HepG2 (cell line): Measurements from ENCODE around the gene SLC25A43. TPM values are rescaled to one million over a fixed set of nuclear protein-coding genes. Genes with fewer than 3 reads are reported as not detected.
"Not testable (repeated sequence)": the region's sequence is repeated elsewhere in the genome, so short reads cannot be mapped to it uniquely, and the experiment has no call there.

ENCODE experiments used
- ATAC-seq: fragments of 200-7000 bp; cut with Tn5 transposase; 3 replicates; pipeline ENCODE4 v1.9.1; 2020; ENCODE audit warnings: mild to moderate bottlenecking, moderate library complexity
- BruUV-seq: library from RNA; stranded (reverse); fragments of 400-500 nt; replicated peaks from 2 replicates; lab custom pipeline; 2021; lab: Mats Ljungman, UMichigan
- CTCF ChIA-PET: fragments of 300-600 bp; formaldehyde crosslinking; extraction: SDS; loops from one replicate; lab custom pipeline; 2021; ENCODE audit warnings: low total read pairs, inconsistent platforms, low intra/inter-chr PET ratio; lab: Yijun Ruan, JAX
- POLR2A ChIA-PET: fragments of 350-600 bp; sonication (Branson Sonifier 250); formaldehyde crosslinking; loops from one replicate; lab custom pipeline; 2020; ENCODE audit warnings: antibody characterized with exemption, inconsistent platforms; lab: Yijun Ruan, JAX
- DNase-seq: peaks from one replicate; pipeline ENCODE4 v3.0.0-alpha.2; 2015; ENCODE audit warnings: low spot score
- FAIRE-seq: peaks from 3 replicates; lab custom pipeline; 2011; peaks lifted over from hg19 to GRCh38; lab: Jason Lieb, UNC
- H2AFZ ChIP-seq: one replicate; pipeline ENCODE4 v1.6.1; 2011; ENCODE audit warnings: low read length, inconsistent platforms
- H3K27ac ChIP-seq: fragments of 300-600 bp; 3 replicates; pipeline ENCODE4 v1.8.0; 2011; ENCODE audit warnings: mixed run types, mild to moderate bottlenecking, mixed read lengths, low read length, inconsistent platforms; ENCODE audit not compliant: insufficient read depth; ENCODE audit errors: extremely low read length
- H3K27me3 ChIP-seq, 2 experiments: fragments of 200-600 bp in 1 of 2; 2 replicates in 1 of 2; 3 replicates in 1 of 2; pipeline versions ENCODE4 v1.6.0 to v1.8.0; 2011; ENCODE audit warnings: low read length in 2 of 2, mild to moderate bottlenecking in 2 of 2, moderate library complexity in 2 of 2, inconsistent platforms in 1 of 2; ENCODE audit not compliant: insufficient read depth in 2 of 2, control insufficient read depth in 1 of 2
- H3K36me3 ChIP-seq, 2 experiments: fragments of 200-600 bp in 1 of 2; replicated peaks in 1 of 2; 2 replicates in 1 of 2; 3 replicates in 1 of 2; pipeline versions ENCODE4 v1.5.1 to v1.8.0; 2011; ENCODE audit warnings: low read length in 2 of 2, inconsistent platforms in 1 of 2; ENCODE audit not compliant: insufficient read depth in 2 of 2, control insufficient read depth in 1 of 2
- H3K4me1 ChIP-seq: 2 replicates; pipeline ENCODE4 v1.5.1; 2012; ENCODE audit warnings: low read length, inconsistent platforms; ENCODE audit not compliant: insufficient read depth
- H3K4me2 ChIP-seq: 2 replicates; pipeline ENCODE4 v1.6.0; 2011; ENCODE audit warnings: low read depth, low read length, inconsistent platforms
- H3K4me3 ChIP-seq, 3 experiments: fragments of 200-600 bp in 1 of 3; sonication (generic), shearing (Covaris generic) in 1 of 3; replicated peaks in 1 of 3; 2 replicates each; pipeline ENCODE4 v1.5.1; 2011 to 2016; ENCODE audit warnings: low read length in 3 of 3, inconsistent platforms in 2 of 3, low read depth in 2 of 3, mild to moderate bottlenecking in 2 of 3, control low read depth in 1 of 3, mixed read lengths in 1 of 3; ENCODE audit not compliant: insufficient read depth in 1 of 3
- H3K79me2 ChIP-seq: one replicate; pipeline ENCODE4 v1.6.1; 2011; ENCODE audit warnings: low read length, inconsistent platforms; ENCODE audit not compliant: insufficient read depth
- H3K9ac ChIP-seq: 2 replicates; pipeline ENCODE4 v1.6.0; 2011; ENCODE audit warnings: mild to moderate bottlenecking, low read depth, low read length, inconsistent platforms; ENCODE audit not compliant: insufficient read depth
- H3K9me3 ChIP-seq: 2 replicates; pipeline ENCODE4 v1.5.1; 2012; ENCODE audit warnings: mild to moderate bottlenecking, low read length
- H4K20me1 ChIP-seq: 2 replicates; pipeline ENCODE4 v1.6.0; 2011; ENCODE audit warnings: inconsistent platforms, mild to moderate bottlenecking, low read length, moderate library complexity; ENCODE audit not compliant: insufficient read depth
- ZBTB42 ChIP-seq: sonication (generic); formaldehyde crosslinking; IDR thresholded peaks from 2 replicates; pipeline ENCODE4 v1.5.0; 2020; ENCODE audit warnings: mild to moderate bottlenecking, missing genetic modification reagents
- ZNF772 ChIP-seq: sonication (generic); formaldehyde crosslinking; IDR thresholded peaks from 2 replicates; pipeline ENCODE4 v1.5.0; 2020; ENCODE audit warnings: mild to moderate bottlenecking, missing genetic modification reagents
- WGBS: methylation state at CpG from one replicate; pipeline ENCODE4 v1.1.6; 2017; ENCODE audit warnings: low lambda C conversion rate; 5-methylcytosine and 5-hydroxymethylcytosine counted together
- in situ Hi-C: cut with HindIII; loops from 2 replicates; pipeline ENCODE4 v1.10.0; 2017; ENCODE audit warnings: low pct_unique_long_range_greater_than_20kb; ENCODE audit not compliant: extremely low pct_ligation_motif_present
- intact Hi-C: fragments of 100-400 bp; cut with micrococcal nuclease; formaldehyde crosslinking; loops from one replicate; pipeline ENCODE4 v1.10.0; 2022; ENCODE audit not compliant: unreplicated experiment
- polyA plus RNA-seq, 8 experiments: library from polyadenylated mRNA; depleted of rRNA in 3 of 8; stranded (reverse) in 7 of 8; unstranded in 1 of 8; fragments of >200 nt; fragmentation: Illumina TruSeq in 4 of 8; extraction: Trizol in 4 of 8; gene quantifications; 2 replicates each; pipeline versions ENCODE4 v1.2.1 to v1.2.3, GENCODE V29; 2011 to 2016; ENCODE audit warnings: low read depth in 4 of 8, missing spikeins in 1 of 8, mixed read lengths in 1 of 8; ENCODE audit not compliant: insufficient read depth in 1 of 8
- total RNA-seq, 5 experiments: library from RNA; depleted of rRNA; stranded (reverse); fragments of >200 nt; fragmentation: Illumina TruSeq; extraction: Trizol; gene quantifications; 2 replicates each; pipeline ENCODE4 v1.2.3, GENCODE V29; 2016; ENCODE audit warnings: low read depth in 1 of 5

The SLC25A43 gene
- total and polyA plus RNA-seq, 2 of the 13 experiments (the other 11 are each of a cell fraction or from before 2014, with no cell fraction given): 5.8 to 13.2 TPM

DNA sequence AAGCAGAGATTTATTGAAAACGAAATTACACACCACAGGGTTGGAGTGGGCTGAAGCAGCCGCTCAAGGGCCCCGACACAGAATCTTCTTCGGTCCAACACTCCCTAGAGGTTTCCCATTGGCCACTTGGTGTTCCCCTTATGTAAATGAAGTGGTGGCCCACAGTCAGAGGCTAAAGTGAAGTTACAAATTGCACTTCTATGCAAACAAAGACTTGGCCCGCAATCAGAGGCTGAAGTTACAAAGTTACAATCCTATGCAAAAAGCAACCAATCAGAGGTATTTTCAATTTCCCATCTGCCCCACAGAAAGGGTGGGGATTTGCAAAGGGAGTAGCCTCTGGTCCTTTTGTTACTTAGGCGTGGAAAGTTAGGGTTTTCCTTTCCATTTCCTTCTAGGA, 35.7 kb upstream of the SLC25A43 start (continued):
- no peak for TF ChIP-seq ZBTB42

DNA sequence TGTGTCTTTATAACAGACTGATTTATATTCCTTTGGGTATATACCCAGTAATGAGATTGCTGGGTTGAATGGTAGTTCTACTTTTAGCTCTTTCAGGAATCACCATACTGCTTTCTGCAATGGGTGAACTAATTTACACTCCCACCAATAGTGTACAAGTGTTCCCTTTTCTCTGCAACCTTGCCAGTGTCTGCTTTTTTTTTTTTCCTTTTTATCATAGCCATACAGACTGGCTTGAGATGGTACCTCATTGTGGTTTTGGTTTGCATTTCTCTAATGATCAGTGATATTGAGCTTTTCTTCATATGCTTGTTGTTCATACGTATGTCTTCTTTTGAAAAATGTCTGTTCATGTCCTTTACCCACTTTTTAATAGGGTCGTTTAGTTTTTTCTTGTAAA, 27.3 kb upstream of the SLC25A43 start:
- H3K27ac ChIP-seq, ATAC-seq, H3K4me2 ChIP-seq, H2AFZ ChIP-seq, H3K9ac ChIP-seq, H3K4me1 ChIP-seq, H3K79me2 ChIP-seq, H3K27me3 ChIP-seq, H4K20me1 ChIP-seq, H3K9me3 ChIP-seq, POLR2A ChIA-PET, BruUV-seq, FAIRE-seq, H3K36me3 ChIP-seq, intact Hi-C loops, H3K4me3 ChIP-seq, DNase-seq, CTCF ChIA-PET, in situ Hi-C loops: not testable (repeated sequence)
- 39% methylated on average over 2 of the region's 2 CpGs for WGBS

DNA sequence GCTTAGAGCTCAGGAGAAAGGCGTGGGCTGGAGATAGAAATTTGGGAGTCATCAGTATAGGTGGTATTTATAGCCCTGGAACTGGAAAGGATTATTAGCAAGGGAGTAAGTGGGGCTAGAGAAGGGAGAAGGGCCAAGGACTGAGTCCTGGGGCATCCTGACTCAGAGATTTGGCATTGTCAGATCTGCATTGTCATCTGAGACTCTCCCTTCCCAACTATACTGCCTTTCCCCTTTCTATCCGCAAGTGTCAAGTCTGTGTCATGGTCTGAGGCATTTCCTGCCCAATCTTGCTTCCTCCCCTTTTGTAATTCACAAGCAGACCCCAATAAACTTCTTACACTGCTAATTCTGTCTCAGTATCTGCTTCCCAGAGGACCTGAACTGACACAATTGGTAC, 24.4 kb upstream of the SLC25A43 start:
- FAIRE-seq: no peak
- Histone ChIP-seq H3K4me3 (no peak overlapping the region), H3K27me3 (no peaks in the 10 kb centered on the region), H3K4me1 (no peaks in the 10 kb centered on the region), H3K36me3 (no peaks in the 10 kb centered on the region), H3K9me3 (no peaks in the 10 kb centered on the region), H4K20me1 (no peaks in the 10 kb centered on the region), H3K9ac (no peak overlapping the region), H3K79me2 (no peaks in the 10 kb centered on the region), H3K4me2 (no peak overlapping the region), H3K27ac (no peak overlapping the region), H2AFZ (no peak overlapping the region)
- intact Hi-C loops (no loop called here), in situ Hi-C loops (no loop called here)
- no peak for TF ChIP-seq ZNF772 (CRISPR knock-in tag)
- no peak for ATAC-seq
- CTCF ChIA-PET: no interaction called here
- DNase-seq: no peak
- 43% methylated on average over 2 of the region's 2 CpGs for WGBS
- POLR2A ChIA-PET: no interaction called here
- no TSS peak for BruUV-seq
